DND-41 (cell line): ENCODE results near the gene EPB41L4A.

Experiments used
- ATAC-seq: fragments of 200-7000 bp; cut with Tn5 transposase; 3 replicates; pipeline ENCODE4 v1.9.1; 2021; ENCODE audit warnings: low read depth; ENCODE audit not compliant: insufficient read depth
- DNase-seq: peaks from one replicate; pipeline ENCODE4 v3.0.0-alpha.2; 2020
- H2AFZ ChIP-seq: 2 replicates; pipeline ENCODE4 v1.6.0; 2012; ENCODE audit warnings: low read depth, low read length
- H3K27ac ChIP-seq: 2 replicates; pipeline ENCODE4 v1.5.1; 2012; ENCODE audit warnings: low read length, inconsistent platforms
- H3K27me3 ChIP-seq: fragments of 200-600 bp; sonication (generic); 2 replicates; pipeline ENCODE4 v1.6.0; 2012; ENCODE audit warnings: low read length, mild to moderate bottlenecking, inconsistent platforms; ENCODE audit not compliant: insufficient read depth, poor library complexity
- H3K36me3 ChIP-seq: 2 replicates; pipeline ENCODE4 v1.5.1; 2012; ENCODE audit warnings: low read length, inconsistent platforms; ENCODE audit not compliant: insufficient read depth
- H3K4me1 ChIP-seq: 2 replicates; pipeline ENCODE4 v1.5.1; 2012; ENCODE audit warnings: mild to moderate bottlenecking, low read length; ENCODE audit not compliant: insufficient read depth
- H3K4me2 ChIP-seq: 2 replicates; pipeline ENCODE4 v1.6.0; 2012; ENCODE audit warnings: mild to moderate bottlenecking, moderate library complexity, low read length, inconsistent platforms; ENCODE audit not compliant: insufficient read depth
- H3K4me3 ChIP-seq, 2 experiments: fragments of 200-600 bp in 1 of 2; shearing (Covaris generic) in 1 of 2; 2 replicates each; pipeline ENCODE4 v1.5.1; 2012 to 2016; ENCODE audit warnings: inconsistent platforms in 2 of 2, low read length in 2 of 2, mild to moderate bottlenecking in 2 of 2, low read depth in 1 of 2, moderate library complexity in 1 of 2
- H3K79me2 ChIP-seq: 2 replicates; pipeline ENCODE4 v1.6.0; 2012; ENCODE audit warnings: low read length, inconsistent platforms; ENCODE audit not compliant: insufficient read depth
- H3K9ac ChIP-seq: 2 replicates; pipeline ENCODE4 v1.6.0; 2012; ENCODE audit warnings: low read depth, mild to moderate bottlenecking, inconsistent platforms, low read length, moderate library complexity
- H3K9me3 ChIP-seq: 2 replicates; pipeline ENCODE4 v1.5.1; 2012; ENCODE audit warnings: low read length, moderate library complexity, mild to moderate bottlenecking, inconsistent platforms; ENCODE audit not compliant: insufficient read depth, severe bottlenecking
- H4K20me1 ChIP-seq: 2 replicates; pipeline ENCODE4 v1.6.0; 2012; ENCODE audit warnings: low read length; ENCODE audit not compliant: insufficient read depth
- EZH2 ChIP-seq: IDR thresholded peaks from 3 replicates; pipeline ENCODE4 v1.6.1; 2012; ENCODE audit warnings: borderline replicate concordance, low read depth, mild to moderate bottlenecking, moderate library complexity, low read length, inconsistent platforms; ENCODE audit not compliant: severe bottlenecking
- TF ChIP-seq, protein P1 (sequence below): IDR thresholded peaks from 2 replicates; pipeline ENCODE4 v1.5.1; 2012; ENCODE audit warnings: borderline replicate concordance, low read length, moderate library complexity, mild to moderate bottlenecking; ENCODE audit not compliant: poor library complexity, severe bottlenecking; ENCODE audit errors: extremely low read depth

EPB41L4A gene

DNA sequence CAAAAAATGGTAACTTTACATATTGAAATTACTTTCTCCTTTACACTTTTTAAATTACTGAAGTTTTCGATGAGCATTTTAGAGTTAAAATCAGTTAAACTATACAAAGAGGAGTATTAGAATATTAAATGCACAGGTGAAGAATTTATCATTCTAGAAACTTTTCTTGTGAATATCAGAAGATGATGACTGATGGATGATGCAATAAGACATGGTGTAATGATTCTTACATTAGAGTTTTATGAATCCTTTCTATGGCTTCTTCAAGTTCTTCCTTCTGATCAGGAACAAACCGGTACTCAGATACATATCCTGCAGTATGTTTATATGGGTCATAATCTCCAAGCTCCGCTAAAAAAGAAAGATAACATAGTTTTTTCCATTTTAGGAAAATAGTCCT lies 154.4 kb downstream of the EPB41L4A start:
- Histone ChIP-seq H2AFZ (no peak overlapping the region), H3K4me2 (no peak overlapping the region), H3K27me3 (peaks cover 12% of the 10 kb centered on the region), H3K79me2 (no peaks in the 10 kb centered on the region), H3K36me3 (no peaks in the 10 kb centered on the region), H3K9me3 (no peaks in the 10 kb centered on the region), H3K27ac (no peak overlapping the region), H3K4me1 (no peaks in the 10 kb centered on the region), H3K4me3 (no peak overlapping the region), H3K9ac (no peak overlapping the region), H4K20me1 (no peaks in the 10 kb centered on the region)
- ATAC-seq (no peak), DNase-seq (no peak)
- TF ChIP-seq, protein P1, sequence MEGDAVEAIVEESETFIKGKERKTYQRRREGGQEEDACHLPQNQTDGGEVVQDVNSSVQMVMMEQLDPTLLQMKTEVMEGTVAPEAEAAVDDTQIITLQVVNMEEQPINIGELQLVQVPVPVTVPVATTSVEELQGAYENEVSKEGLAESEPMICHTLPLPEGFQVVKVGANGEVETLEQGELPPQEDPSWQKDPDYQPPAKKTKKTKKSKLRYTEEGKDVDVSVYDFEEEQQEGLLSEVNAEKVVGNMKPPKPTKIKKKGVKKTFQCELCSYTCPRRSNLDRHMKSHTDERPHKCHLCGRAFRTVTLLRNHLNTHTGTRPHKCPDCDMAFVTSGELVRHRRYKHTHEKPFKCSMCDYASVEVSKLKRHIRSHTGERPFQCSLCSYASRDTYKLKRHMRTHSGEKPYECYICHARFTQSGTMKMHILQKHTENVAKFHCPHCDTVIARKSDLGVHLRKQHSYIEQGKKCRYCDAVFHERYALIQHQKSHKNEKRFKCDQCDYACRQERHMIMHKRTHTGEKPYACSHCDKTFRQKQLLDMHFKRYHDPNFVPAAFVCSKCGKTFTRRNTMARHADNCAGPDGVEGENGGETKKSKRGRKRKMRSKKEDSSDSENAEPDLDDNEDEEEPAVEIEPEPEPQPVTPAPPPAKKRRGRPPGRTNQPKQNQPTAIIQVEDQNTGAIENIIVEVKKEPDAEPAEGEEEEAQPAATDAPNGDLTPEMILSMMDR, result no peak
- TF ChIP-seq EZH2, result no peak

DNA sequence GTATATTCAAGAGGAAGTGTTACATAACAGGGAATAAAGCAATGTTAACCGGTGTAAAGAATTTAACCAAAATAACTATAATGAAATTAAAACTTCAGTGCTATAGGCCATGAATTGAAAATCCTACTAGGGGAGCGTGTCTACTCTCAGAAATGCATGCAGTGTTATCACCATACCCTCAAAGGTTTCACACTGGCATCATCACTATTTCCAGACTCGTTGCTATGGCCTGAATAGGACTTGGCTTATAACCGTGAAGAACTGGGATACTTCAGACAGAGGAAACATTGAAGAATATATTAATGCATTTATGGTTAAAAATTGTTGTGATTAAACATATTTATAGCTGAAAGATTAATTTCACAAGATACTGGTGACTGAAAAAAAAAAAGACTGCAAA lies 154.9 kb downstream of the EPB41L4A start:
- no peaks in the 10 kb centered on the region for H3K79me2 ChIP-seq
- peaks cover 17% of the 10 kb centered on the region for H3K27me3 ChIP-seq
- H3K27ac ChIP-seq, result no peak overlapping the region
- no peak overlapping the region for H3K4me3 ChIP-seq
- H3K9ac ChIP-seq, result no peak overlapping the region
- DNase-seq, result no peak
- no peaks in the 10 kb centered on the region for H3K4me1 ChIP-seq
- H4K20me1 ChIP-seq, result no peaks in the 10 kb centered on the region
- no peak overlapping the region for H2AFZ ChIP-seq
- no peak overlapping the region for H3K4me2 ChIP-seq
- no peak for ATAC-seq
- H3K36me3 ChIP-seq, result no peaks in the 10 kb centered on the region
- no peaks in the 10 kb centered on the region for H3K9me3 ChIP-seq
- TF ChIP-seq EZH2, result no peak
- TF ChIP-seq, protein P1, result no peak

DNA sequence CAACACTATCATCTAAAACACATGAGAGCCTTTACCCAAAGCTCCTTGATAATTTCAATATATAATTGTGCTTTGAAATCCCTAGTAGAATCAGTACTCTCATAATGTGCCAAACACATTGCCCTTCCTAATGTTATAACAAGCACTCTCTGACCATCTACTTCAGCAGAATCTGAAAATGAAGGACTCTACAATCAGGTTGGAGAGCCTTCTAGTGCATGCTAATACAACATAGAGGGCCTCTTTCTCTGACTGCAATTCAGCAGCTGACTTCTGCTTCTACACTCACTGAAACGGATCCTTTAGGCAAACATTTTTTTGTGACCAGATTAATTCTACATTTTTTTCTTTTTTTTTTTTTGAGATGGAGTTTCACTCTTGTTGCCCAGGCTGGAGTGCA lies 155.6 kb downstream of the EPB41L4A start:
- Histone ChIP-seq H3K4me3 (no peak overlapping the region), H3K79me2 (no peaks in the 10 kb centered on the region), H3K27ac (no peak overlapping the region), H2AFZ (no peak overlapping the region), H3K9me3 (no peaks in the 10 kb centered on the region), H3K4me1 (no peaks in the 10 kb centered on the region), H3K9ac (no peak overlapping the region), H4K20me1 (no peaks in the 10 kb centered on the region), H3K27me3 (peaks cover 24% of the 10 kb centered on the region), H3K36me3 (no peaks in the 10 kb centered on the region), H3K4me2 (no peak overlapping the region)
- ATAC-seq (no peak), DNase-seq (no peak)
- TF ChIP-seq, protein P1, result no peak
- no peak for TF ChIP-seq EZH2

DNA sequence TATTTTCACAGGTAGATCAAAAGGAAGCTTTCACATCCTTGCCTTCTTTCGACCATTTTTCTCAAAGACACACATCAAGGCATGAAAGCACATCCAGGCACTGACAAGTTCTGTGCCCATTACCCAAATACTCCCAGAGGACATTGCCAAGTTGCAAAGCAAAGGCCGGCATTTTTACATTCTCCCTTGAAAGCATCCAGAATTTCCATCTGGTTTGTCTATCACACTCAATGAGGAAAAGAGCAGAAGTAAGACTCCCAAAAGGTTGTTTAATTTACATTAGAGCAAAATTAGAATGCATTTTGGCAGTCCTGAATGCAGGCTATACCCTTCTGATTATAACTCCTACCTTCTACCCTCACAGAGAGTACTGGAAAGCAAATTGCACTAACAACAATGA lies 160.5 kb downstream of the EPB41L4A start:
- no peaks in the 10 kb centered on the region for H3K9me3 ChIP-seq
- H3K4me1 ChIP-seq, result no peaks in the 10 kb centered on the region
- H3K27me3 ChIP-seq, result peaks cover 32% of the 10 kb centered on the region
- DNase-seq (no peak), ATAC-seq (no peak)
- no peaks in the 10 kb centered on the region for H3K79me2 ChIP-seq
- H2AFZ ChIP-seq, result no peak overlapping the region
- no peak for TF ChIP-seq EZH2
- TF ChIP-seq, protein P1, result no peak
- no peaks in the 10 kb centered on the region for H3K36me3 ChIP-seq
- H3K4me3 ChIP-seq, result no peak overlapping the region
- H3K9ac ChIP-seq, result no peak overlapping the region
- H3K4me2 ChIP-seq, result no peak overlapping the region
- H4K20me1 ChIP-seq, result no peaks in the 10 kb centered on the region
- H3K27ac ChIP-seq, result no peak overlapping the region
